ENCODE data around the gene METTL22. TPM values are rescaled to one million over a fixed set of nuclear protein-coding genes. Genes with fewer than 3 reads are reported as not detected.

Gene METTL22
- total and polyA plus RNA-seq, 2 experiments from 2014 or later = 17.6 to 19.7 TPM

DNA sequence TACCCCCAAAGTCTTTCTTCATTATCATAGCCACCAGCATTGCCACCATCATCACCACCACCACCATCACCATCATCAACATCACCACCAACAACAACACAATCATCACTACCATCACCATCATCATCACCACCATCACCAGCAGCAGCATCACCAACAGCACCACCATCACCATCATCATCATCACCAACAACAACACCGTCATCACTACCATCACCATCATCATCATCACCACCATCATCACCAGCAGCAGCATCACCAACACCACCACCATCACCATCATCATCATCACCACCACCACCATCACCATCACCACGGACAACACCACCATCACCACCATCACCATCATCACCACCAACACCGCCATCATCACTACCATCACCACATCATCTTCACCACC lies 30.7 kb upstream of the METTL22 start:
- H3K9me3 ChIP-seq (ENCODE audit: low read depth) = no peaks in the 10 kb centered on the region
- H4K20me1 ChIP-seq (ENCODE audit: insufficient read depth, poor library complexity, severe bottlenecking) = no peaks in the 10 kb centered on the region
- WGBS (ENCODE audit: low lambda C conversion rate, missing lambda C conversion rate) = 100% methylated on average over 1 of the region's 3 CpGs
- no peak overlapping the region for H3K4me3 ChIP-seq
- no peak overlapping the region for H2AFZ ChIP-seq
- H3K36me3 ChIP-seq (replicated peaks; ENCODE audit: insufficient read depth, low read depth) = no peaks in the 10 kb centered on the region
- TF ChIP-seq EZH2phosphoT487 (IDR thresholded peaks at IDR 0.05; ENCODE audit: low read depth, severe bottlenecking, unreplicated experiment) = no peak
- TF ChIP-seq, protein P1, sequence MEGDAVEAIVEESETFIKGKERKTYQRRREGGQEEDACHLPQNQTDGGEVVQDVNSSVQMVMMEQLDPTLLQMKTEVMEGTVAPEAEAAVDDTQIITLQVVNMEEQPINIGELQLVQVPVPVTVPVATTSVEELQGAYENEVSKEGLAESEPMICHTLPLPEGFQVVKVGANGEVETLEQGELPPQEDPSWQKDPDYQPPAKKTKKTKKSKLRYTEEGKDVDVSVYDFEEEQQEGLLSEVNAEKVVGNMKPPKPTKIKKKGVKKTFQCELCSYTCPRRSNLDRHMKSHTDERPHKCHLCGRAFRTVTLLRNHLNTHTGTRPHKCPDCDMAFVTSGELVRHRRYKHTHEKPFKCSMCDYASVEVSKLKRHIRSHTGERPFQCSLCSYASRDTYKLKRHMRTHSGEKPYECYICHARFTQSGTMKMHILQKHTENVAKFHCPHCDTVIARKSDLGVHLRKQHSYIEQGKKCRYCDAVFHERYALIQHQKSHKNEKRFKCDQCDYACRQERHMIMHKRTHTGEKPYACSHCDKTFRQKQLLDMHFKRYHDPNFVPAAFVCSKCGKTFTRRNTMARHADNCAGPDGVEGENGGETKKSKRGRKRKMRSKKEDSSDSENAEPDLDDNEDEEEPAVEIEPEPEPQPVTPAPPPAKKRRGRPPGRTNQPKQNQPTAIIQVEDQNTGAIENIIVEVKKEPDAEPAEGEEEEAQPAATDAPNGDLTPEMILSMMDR (IDR thresholded peaks at IDR 0.05; ENCODE audit: poor library complexity) = no peak
- DNase-seq (ENCODE audit: low spot score) = no peak
- peaks cover 56% of the 10 kb centered on the region for H3K27me3 ChIP-seq
- H3K4me2 ChIP-seq = no peak overlapping the region
- no peaks in the 10 kb centered on the region for H3K79me2 ChIP-seq
- no peaks in the 10 kb centered on the region for H3K9me2 ChIP-seq (replicated peaks; ENCODE audit: insufficient read depth)
- H3K4me1 ChIP-seq (ENCODE audit: insufficient read depth) = peaks cover 8% of the 10 kb centered on the region
- H3K27ac ChIP-seq = no peak overlapping the region

- no peak for TF ChIP-seq EZH2 (IDR thresholded peaks at IDR 0.05; ENCODE audit: borderline replicate concordance)
- TF ChIP-seq EZH2phosphoT487 (IDR thresholded peaks at IDR 0.05; ENCODE audit: low read depth, severe bottlenecking, unreplicated experiment) = no peak
- TF ChIP-seq, protein P1 (IDR thresholded peaks at IDR 0.05; ENCODE audit: poor library complexity) = no peak
- no peak overlapping the region for H3K27ac ChIP-seq
- 100% methylated on average over 2 of the region's 3 CpGs for WGBS (ENCODE audit: low lambda C conversion rate, missing lambda C conversion rate)
Measured at GRCh38 chr16:8591451-8591850, 30.0 kb upstream of the METTL22 start.

DNA sequence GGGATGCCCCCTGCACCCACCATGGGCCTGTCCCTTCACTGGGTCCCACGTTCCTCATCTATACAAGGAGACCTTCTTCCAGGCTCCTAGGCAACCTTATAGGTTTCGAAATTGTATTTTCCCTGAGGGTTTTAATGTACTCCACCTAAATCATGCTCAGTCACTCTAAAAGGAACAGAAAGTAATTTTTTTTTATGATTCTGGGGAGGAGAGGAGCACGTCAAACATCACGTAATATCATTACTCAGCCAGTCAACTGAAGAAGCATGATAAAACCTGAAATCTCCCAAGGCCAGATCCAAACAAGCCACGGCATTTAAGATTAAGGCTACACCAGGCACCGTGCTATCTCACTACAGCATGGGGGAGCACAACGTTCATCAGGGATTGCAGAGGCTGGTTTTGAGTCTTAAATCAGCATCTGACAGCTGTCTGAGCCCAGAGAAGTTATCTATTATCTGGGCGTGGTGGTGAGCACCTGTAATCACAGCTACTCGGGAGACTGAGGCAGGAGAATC lies 27.3 kb upstream of the METTL22 start:
- Histone ChIP-seq H3K4me3 (no peak overlapping the region), H3K27ac (no peak overlapping the region), H3K4me2 (no peak overlapping the region), H3K27me3 (peaks cover 37% of the 10 kb centered on the region), H3K9me2 (replicated peaks; ENCODE audit: insufficient read depth) (no peaks in the 10 kb centered on the region), H3K79me2 (no peaks in the 10 kb centered on the region), H4K20me1 (ENCODE audit: insufficient read depth, poor library complexity, severe bottlenecking) (no peaks in the 10 kb centered on the region), H2AFZ (no peak overlapping the region), H3K4me1 (ENCODE audit: insufficient read depth) (peaks cover 8% of the 10 kb centered on the region), H3K36me3 (replicated peaks; ENCODE audit: insufficient read depth, low read depth) (no peaks in the 10 kb centered on the region), H3K9me3 (ENCODE audit: low read depth) (no peaks in the 10 kb centered on the region)
- 69% methylated on average over 8 of the region's 9 CpGs for WGBS (ENCODE audit: low lambda C conversion rate, missing lambda C conversion rate)
- no peak for DNase-seq (ENCODE audit: low spot score)
- TF ChIP-seq, protein P1 (IDR thresholded peaks at IDR 0.05; ENCODE audit: poor library complexity) = no peak
- TF ChIP-seq EZH2 (IDR thresholded peaks at IDR 0.05; ENCODE audit: borderline replicate concordance) (no peak), EZH2phosphoT487 (IDR thresholded peaks at IDR 0.05; ENCODE audit: low read depth, severe bottlenecking, unreplicated experiment) (no peak)

More at GRCh38 chr16:8591451-8591850, 30.0 kb upstream of the METTL22 start:
- no peak for DNase-seq (ENCODE audit: low spot score)
- Histone ChIP-seq H3K9me3 (ENCODE audit: low read depth) (no peaks in the 10 kb centered on the region), H3K79me2 (no peaks in the 10 kb centered on the region), H2AFZ (no peak overlapping the region), H3K4me2 (no peak overlapping the region), H3K4me3 (no peak overlapping the region), H3K27me3 (peaks cover 53% of the 10 kb centered on the region), H3K9me2 (replicated peaks; ENCODE audit: insufficient read depth) (no peaks in the 10 kb centered on the region), H4K20me1 (ENCODE audit: insufficient read depth, poor library complexity, severe bottlenecking) (no peaks in the 10 kb centered on the region), H3K4me1 (ENCODE audit: insufficient read depth) (peaks cover 8% of the 10 kb centered on the region), H3K36me3 (replicated peaks; ENCODE audit: insufficient read depth, low read depth) (no peaks in the 10 kb centered on the region)

All from hepatocyte (in vitro differentiated cells).